OCI-LY3 (cell line): Measurements from ENCODE around the gene DHX15.

Experiments
- EZH2phosphoT487 ChIP-seq: fragments of 200-600 bp; shearing (Covaris generic); IDR thresholded peaks from 2 replicates; pipeline ENCODE4 v1.6.1; 2018; ENCODE audit warnings: antibody characterized with exemption, mixed run types, low read depth
- TF ChIP-seq, protein P1 (sequence below): fragments of 200-600, 300-600 bp; sonication (generic); IDR thresholded peaks from 2 replicates; pipeline ENCODE4 v1.5.1; 2014; ENCODE audit warnings: antibody characterized with exemption, low read length, low read depth

DNA sequence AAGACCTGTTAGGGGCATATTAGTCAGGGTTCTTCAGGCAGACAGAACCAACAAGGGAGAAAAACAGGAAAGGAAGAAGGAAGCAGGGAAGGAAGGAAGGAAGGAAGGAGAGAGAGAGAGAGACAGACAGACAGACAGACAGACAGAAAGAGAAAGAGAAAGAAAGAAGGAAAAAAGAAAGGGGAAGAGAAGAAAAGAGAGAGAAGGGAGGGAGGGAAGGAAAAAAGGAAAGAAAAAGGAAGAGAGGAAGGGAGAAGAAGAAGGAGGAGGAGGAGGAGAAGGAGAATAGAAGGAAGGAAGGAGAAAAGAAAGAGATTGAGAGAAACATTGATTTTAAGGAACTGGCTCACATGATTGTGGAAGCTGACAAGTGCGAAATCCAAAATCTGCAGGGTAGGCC lies 89.0 kb downstream of the DHX15 start:
- TF ChIP-seq, protein P1, sequence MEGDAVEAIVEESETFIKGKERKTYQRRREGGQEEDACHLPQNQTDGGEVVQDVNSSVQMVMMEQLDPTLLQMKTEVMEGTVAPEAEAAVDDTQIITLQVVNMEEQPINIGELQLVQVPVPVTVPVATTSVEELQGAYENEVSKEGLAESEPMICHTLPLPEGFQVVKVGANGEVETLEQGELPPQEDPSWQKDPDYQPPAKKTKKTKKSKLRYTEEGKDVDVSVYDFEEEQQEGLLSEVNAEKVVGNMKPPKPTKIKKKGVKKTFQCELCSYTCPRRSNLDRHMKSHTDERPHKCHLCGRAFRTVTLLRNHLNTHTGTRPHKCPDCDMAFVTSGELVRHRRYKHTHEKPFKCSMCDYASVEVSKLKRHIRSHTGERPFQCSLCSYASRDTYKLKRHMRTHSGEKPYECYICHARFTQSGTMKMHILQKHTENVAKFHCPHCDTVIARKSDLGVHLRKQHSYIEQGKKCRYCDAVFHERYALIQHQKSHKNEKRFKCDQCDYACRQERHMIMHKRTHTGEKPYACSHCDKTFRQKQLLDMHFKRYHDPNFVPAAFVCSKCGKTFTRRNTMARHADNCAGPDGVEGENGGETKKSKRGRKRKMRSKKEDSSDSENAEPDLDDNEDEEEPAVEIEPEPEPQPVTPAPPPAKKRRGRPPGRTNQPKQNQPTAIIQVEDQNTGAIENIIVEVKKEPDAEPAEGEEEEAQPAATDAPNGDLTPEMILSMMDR, result no peak
- no peak for TF ChIP-seq EZH2phosphoT487
